GM21423 (cell line): ENCODE results near the gene TEX29.

ENCODE experiments used
- ATAC-seq: cut with Tn5 transposase; IDR thresholded peaks from one replicate; pipeline ENCODE4 v1.9.1; 2021; ENCODE audit warnings: mild to moderate bottlenecking, moderate library complexity; ENCODE audit not compliant: unreplicated experiment

The TEX29 gene

DNA sequence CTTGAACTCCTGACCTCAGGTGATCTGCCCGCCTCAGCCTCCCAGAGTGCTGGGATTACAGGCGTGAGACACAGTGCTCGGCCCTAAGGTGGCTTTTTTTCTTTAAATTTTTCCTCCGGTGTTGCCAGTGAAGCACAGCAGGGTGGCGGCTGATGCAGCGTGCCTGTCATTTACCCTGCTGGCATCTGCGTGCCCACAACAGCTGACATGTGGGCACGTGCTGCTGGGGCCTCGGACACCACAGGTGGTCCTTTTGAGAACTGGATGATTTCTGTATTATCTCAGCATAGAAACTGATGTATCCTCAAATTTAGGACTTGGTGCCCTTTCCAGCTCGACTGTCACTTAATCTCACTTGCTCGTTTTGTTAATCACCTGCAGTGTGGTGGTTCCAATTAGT is 31.2 kb upstream of the TEX29 start:
- no peak for ATAC-seq

DNA sequence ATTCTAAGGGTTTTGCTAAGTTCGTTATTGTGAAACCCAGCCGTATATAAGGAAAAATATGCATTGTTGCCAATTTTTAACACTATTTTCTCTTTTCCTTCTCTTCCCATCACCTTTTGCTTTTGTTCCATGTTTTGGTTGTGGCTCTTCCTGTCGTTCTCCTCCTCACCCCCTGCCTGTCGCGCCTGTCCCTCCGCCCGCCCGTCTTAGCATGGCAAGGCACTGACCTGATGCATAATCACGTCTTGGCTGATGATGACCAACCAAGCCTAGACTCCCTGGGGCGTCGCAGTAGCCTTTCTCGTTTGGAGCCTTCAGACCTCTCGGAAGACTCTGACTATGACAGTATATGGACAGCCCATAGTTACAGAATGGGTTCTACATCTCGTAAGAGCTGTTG is 28.5 kb upstream of the TEX29 start:
- no peak for ATAC-seq

DNA sequence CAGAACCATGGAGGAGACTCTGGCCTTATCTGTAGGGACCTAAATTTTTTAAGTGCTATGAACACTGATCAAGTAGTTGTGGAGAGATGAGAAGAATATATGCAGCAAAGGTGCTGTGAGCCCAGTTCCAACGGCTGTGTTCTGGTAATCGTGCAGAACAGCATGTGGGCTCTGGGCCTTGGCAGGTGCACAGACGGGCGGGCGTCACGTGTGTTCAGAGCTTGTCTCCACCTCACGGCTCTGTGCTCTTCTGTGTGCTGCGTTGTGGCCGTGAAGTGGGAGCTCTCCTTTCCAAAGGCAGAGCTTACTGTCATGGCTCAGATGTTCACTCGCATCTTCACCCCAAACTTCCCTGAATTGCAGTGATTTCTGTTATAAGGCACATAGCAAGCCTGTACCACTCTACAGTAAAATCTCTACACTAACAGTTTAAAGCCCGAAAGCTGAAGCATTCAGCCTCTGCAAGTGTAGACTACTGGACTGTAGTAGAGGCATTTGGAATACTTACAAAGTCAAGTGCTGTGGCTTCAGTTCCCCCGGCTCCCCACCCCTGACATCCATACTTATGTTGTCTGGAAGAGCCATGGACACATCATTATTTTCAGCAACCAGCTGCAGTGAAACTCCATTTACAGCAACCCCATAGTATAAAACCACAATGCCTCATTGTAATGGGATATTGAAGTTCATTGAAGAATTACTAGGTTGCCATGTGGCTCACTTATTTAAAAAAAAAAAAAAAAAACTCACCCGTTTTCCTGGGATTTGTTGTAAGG is 27.5 kb upstream of the TEX29 start:
- no peak for ATAC-seq

DNA sequence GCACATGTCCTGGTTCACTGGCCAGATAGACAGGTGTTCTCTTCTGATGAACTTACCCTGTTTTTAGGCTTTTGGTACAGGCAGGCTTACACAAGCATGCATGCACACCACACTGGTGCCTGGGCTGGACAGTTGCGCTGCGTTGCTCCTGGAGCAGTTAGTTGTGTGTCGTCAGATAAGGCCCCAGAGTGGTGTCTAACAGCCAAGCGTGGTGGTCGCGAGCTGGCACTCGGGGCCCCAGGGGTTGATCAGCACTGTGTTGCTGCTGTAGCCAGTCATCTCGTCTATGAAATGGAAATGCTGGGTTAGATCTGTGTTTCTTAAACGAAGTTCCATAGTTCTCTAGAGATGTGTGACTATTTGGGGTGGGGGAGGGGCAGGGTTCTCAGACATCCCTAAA is 24.6 kb upstream of the TEX29 start:
- no peak for ATAC-seq

DNA sequence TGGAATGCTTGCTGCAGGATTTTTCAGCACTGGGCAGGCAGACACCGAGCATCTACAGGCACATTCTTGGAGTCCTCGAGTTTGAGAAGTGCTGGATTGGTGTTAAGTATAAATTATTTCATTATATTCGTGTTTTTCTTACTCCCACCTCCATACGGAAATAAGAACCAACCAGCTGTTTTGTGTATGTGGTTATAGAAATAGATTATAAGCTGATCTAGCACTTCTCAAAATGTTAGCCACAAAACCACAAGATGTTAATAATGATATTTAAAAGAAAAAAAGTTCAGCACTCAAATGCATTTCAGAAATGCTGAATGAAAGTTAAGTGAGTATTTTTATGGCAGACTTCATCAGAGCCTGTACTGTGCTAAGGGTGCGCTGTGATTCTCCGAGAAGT is 24.0 kb upstream of the TEX29 start:
- no peak for ATAC-seq

DNA sequence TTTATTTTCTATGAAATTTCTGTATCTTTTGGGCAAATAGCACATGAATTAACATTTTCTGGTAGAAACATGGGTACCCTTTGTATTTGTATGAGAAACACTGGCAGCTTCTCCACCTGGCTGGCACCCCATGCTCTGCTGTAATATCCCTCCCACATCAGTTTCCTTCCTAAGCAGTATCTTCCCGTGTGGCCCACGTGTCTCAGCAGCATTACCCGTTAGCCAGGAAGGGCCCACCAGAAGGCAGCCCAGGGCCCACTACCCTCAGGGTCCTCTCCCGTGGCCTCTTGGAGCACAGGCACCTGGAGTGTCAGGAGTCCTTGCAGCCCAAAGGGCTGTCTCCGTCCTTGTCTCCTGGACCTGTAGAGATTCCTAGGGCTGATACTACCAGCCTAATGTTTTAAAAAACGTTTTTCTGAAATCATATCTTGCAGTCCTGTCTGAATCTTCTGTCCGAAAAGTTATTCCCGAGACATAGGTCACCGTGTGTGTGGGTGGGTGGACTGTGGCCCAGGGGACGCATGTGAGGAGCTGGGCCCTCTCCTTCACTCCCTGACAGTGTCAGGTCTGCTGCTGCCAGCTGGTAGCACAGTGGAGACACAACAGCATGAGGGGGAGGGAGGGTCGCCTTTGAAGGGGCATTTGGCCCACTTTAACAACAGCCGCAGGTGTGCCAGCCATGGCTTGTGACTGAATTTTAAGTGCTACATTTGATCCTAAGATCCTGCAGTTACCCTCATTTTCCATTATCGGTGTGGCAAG is 22.0 kb upstream of the TEX29 start:
- ATAC-seq, result no peak

DNA sequence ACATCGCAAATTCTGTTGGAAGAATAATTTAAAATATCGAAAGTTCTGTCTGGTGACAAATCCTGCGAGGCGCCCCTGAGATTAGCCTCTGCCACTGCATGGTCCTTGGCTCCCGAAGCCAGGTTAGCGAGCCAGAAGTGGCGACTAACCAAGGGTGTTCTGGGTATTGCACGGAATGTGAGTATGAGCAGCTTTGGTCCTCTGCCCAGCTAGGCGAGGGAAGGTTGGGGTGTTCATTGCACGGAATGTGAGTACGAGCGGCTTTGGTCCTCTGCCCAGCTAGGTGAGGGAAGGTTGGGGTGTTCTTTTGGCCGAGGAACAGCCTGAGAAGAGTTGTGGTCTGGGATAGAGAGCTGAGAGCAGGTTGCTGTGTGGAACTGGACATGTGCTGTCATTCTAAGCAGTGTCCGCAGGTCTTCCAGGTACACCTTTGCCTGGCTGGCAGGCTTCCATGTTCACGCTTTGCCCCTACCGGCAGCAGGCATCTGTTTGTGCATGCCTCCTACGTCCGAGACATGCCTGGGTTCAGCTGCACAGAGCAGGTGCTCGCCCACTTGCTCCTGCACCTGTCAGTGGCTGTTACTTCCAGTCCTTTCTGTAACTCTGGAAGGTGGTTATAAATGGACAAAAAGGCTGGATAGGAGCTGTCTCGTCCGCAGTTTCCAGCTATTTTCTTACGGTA is 18.3 kb upstream of the TEX29 start:
- no peak for ATAC-seq

DNA sequence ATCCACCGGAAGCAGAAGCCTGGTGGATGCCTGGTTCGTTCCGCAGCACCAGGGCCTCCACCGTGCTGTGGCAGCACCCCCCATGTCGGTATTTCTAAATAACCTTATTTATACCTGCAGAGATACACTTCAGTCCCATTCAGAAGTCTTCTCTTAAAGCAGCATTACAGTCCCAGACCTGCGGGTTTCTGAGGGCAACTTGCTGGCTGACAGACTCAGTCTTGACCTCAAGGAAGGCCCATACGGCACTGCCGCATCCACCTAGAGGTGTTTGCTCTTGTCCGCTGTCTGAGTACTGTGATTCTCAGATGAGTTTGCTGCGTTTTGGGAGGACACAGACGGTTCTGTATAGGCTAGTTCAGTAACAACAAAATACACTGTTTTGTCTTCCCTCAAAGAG is 16.9 kb upstream of the TEX29 start:
- peak; percentile 2 for ATAC-seq

DNA sequence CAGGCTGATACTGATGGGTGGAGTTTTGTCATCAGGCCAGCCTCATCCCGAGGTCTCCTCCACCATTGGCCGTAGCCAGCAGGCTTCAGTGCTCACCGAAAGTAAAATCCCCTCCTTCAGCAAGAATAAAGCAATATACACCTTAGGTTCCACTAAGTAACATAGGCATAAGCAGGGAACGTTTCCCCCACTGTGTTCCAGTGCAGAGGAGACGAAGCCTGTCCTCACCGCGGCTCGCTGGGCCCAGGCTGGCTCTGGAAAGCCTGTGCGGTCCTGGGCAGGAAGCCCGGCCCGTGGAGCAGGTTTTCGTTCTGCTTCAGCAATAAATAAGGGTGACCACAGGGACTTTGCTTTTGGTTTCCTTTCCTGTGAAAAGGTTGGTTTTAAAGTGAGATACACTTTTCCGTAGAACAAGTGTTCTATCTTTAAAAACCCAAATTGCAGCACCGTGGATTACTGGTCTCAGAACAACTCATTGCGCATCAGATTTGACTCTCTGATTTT is 16.3 kb upstream of the TEX29 start:
- ATAC-seq, result peak; percentile 96

DNA sequence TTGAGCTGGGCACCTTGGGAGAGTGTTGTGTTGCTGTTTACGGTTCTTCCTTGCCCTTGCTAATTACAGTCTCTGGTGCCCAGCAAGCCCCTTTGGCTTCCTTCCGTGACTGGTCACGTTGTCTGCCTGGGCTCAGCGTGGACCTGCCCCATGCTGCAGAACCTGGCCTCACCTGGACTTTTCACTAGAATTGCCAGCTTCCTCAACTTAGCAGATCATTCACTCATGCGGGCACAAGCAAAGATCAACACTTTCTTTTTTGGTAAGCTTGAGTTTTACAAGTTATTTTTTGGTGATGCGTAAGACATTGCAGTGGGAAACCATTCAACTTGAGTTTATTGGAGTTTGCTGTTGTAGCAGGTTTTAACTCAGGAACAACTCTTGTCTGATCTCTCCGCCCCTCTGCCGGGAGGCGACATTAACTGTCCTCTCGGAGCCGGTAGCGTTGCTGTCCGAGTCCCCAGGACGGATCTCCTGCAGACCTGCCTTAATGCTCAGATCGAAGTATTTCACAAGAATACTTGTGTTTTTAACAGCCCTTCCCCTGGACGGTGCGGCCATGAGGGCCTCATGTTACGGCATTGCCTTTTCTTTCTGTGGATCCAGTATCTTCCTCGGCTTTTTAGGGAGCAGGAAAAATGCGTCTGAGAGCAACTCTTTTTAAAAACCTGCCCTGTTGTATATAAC is 15.7 kb upstream of the TEX29 start:
- ATAC-seq, result peak; percentile 35

DNA sequence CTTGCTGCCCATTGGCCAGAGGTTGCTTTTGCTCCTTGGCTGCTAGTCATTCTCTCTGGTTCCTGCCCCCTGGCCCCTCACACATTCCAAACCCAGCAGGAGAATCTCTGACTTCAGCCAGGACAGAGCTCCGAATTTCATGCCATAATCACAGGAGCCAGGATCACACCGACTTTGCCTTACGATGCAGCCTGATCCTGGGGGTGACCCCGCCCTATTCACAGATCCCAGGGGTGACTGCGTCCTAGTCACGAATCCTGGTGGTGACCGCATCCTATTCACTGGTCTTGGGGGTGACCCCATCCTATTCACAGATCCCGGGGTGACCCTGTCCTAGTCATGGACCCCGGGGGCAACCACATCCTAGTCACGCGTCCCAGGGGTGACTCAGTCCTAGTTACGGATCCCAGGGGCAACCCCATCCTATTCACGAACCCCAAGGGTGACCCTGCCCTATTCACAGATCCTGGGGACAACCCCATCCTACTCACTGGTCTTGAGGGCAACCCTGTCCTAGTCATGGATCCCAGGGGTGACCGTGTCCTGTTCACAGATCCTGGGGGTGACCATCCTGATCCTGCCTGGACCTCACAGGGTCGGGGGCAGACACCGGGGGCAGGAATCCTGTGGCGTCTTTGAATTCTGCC is 7.4 kb upstream of the TEX29 start:
- ATAC-seq, result no peak

DNA sequence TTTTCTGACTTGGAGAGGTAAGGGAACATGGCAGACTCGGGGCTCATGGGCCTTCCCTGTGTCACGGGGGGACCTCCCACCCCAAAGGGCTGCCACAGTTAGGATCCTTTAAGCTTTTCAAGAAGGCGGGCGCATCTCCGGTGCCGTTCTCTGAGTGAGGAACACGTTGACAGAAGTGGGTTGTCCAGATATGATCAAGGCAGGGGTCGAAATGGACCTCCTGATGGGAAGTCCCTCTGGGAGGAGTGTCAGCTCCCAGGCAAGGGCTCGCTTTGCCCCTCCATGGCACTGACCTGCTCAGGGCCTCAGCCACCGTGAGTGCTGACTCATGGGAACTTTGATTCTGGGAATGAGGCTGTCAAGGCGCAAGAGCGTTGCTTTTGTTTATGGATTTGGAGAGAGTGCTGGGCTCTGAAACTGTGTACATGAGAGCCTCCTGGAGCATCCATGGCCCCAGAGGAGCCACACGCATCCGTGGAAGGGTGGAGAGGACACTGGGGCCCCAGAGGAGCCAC is 6.5 kb upstream of the TEX29 start:
- ATAC-seq, result no peak

DNA sequence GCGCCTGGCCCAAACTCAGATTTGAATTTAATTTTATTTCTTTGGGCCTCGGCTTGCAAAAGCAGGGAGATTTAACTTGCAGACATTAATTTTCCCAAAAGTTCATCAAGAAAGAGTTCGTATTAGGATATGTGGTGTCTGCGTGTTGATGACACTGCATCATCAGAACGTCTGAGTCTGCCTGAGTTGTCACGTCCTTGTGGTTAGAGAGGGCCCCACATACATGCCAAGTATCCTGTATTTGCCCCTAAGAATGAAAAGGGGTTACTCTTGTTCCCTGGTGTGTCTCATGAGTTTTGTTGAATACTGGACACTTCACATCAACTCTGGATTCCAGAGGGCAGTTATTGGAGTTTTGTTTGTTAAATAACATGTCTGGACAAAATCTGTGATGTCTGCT is 5.6 kb upstream of the TEX29 start:
- ATAC-seq, result no peak

DNA sequence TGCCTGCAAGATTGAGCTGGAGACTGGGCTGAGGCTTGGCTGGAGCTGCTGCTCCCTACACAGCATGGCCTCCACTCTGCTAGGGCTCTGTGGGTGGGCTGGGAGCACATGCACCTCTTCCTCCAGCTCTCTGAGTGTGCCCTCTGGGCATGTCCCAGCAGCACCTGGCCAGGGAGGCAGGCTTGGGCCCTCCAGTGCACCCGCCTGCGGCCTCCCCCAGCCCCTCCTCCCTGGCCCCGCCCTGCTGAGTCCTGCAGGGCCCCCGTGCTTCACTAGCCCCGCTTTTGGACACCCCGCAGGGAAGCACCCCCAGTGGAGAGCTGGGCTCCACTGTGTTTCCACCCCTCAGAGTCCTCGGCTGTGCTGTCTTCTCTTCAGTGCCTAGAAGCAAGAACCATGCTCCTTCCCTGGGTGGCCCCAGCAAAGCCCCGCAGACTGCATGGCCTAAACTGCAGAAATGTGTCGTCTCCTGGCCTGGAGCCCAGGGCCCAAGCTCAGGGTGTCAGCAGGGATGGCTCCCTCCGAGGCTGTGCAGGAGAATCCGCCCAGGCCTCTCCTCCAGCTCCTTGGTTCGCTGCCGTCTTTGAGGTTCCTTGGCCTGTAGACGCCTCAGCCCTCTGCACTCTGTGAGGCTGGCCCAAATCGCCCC is 5.0 kb upstream of the TEX29 start:
- ATAC-seq, result no peak

DNA sequence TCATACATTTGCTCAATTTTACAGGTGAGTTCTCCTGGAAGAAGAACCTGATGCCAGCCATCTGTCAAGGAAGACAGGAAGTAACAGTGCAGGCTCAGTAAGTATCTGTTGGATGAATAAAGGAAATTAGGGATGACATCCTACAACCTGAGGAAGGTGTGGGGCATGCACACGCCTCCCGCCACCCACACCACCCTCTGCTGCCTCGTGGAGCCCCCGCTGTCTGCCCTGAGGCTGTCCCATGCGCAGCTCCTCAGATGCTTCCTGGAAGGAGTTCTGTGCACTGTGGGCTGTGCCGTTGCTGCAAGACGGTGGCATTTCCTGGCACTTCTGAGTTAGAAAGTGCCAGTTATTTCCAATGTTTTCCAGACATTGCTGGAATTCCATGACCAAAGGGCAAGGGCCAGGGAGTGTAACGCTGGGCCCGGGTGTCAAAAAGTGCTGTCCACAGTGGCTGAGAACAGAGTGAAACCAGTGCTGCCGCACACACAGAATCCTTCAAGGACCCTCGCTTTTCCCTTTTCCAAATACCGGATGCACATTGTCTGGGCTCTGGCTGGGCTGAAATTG is 4.2 kb upstream of the TEX29 start:
- ATAC-seq, result no peak

DNA sequence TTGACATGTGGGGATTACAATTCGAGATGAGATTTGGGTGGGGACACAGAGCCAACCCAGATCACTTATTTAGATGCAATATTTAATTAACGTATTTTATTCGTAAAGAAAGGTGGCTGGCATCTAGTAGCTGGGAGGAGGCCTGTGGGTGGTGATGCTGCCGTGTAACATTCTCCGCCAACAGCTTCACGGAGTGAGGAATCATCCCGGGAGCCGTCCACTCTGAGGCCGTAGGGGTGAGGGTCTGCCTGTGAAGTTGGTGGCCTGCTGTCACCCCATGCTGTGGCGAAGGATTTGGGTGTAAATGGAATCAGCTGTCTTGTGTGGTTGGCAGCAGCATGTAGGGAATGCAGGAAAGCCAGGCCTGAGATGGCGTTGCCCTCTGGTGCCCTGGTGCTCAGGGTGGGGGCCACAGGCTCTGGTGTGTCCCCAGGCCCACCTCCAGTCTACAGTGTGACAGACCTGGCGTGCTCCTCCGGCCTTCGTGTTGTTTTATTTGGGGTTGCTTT is 3.3 kb upstream of the TEX29 start:
- ATAC-seq, result no peak

DNA sequence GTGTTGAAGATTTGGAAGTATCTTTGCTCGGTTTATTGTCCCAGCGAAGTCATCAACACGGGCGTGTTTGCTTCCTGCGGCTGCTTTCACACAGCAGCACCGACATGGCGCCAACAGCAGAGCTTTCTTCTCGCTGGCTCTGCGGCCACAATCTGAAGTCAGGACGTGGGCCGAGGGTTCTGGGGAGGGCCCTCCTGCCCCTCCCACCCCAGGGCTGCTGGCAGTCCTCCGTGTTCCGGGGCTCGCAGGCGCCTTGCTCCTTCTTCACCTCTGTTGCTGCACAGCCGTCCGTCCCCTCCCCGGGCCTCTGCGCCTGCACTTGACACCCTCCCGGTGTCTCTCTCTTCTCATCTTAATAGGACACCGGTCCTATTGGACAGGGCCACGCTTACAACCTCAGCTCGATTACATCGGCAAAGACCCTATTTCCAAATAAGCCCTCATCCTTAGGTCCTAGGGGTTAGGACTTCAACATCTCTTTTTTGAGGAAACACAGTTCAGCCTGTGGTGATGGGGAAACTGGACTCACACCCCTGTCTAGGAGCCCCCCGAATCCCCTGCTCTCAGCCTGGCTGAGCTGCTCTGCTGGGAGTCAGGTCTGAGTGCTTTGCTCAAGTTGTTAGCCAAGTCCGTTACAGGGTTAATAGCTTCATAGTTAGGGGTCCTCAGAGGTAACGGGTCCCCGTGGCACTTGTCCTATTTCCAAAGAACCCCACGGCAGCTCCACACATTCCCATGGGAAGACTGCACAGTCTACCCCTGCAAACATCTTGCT is 2.7 kb upstream of the TEX29 start:
- no peak for ATAC-seq

DNA sequence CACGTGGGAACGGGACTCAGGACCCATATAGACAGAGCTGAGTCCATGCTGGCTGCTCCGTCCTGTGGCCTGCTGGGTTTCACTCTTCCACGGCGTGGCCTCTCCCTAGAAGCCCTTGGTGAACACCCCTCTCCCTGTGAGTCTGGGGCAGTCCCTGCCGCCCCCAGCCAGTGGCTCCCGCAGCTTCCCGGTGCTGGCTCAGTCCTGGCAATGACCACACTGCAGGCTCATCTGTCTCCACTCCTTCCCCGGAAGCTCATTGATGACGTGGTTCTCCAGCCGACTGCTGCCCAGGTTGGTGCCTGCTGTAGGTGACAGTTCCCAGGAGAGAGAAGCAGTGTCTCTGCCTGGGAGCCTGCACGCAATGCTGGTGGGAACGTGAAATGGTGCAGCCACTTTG is 2.1 kb upstream of the TEX29 start:
- no peak for ATAC-seq

DNA sequence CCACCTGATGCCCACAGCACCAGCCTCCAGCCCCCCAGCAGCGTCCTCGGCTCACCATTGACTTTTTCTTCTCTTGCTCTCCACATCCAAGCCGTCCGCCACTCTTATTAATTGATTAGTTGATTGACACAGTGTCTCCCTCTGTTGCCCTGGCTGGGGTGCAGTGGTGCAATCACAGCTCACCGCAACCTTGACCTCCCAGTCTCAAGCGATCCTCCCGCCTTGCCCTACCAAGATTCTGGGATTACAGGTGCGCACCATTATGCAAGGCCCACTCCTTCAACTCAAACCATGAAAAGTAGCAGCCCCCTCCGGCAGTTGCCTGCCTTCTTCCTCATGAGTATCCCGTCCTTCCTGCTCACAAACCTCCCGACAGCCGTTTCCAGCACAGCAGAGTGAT is 921 bp upstream of the TEX29 start:
- no peak for ATAC-seq
